Psoas muscle (tissue), 8 donors: ENCODE results near the gene DELE1. TPM values are rescaled to one million over a fixed set of nuclear protein-coding genes. Genes with fewer than 3 reads are reported as not detected.

Experiments used
- ATAC-seq, 4 donors: fragments of 200-7000 bp; cut with Tn5 transposase; one replicate each; pipeline ENCODE4 v1.9.1; 2020; ENCODE audit warnings: moderate library complexity in 3 of 4, mild to moderate bottlenecking in 2 of 4
- DNase-seq, 2 donors: peaks; one replicate each; pipeline ENCODE4 v3.0.0-alpha.2; 2020
- H3K27ac ChIP-seq: fragments of 200-600 bp; one replicate; pipeline ENCODE4 v1.8.0; 2022
- H3K27me3 ChIP-seq, 3 donors: fragments of 200-600 bp in 1 of 3; one replicate each; pipeline versions ENCODE4 v1.6.1 to v1.8.0; 2013 to 2022; ENCODE audit warnings: low read length in 2 of 3, mild to moderate bottlenecking in 2 of 3, moderate library complexity in 1 of 3; ENCODE audit not compliant: insufficient read depth in 3 of 3
- H3K36me3 ChIP-seq, 2 donors: fragments of 200-600 bp in 1 of 2; one replicate each; pipeline versions ENCODE4 v1.6.1 to v1.8.0; 2013 to 2022; ENCODE audit warnings: low read depth in 1 of 2, mild to moderate bottlenecking in 1 of 2, moderate library complexity in 1 of 2; ENCODE audit not compliant: insufficient read depth in 1 of 2
- H3K4me1 ChIP-seq: fragments of 200-600 bp; one replicate; pipeline ENCODE4 v1.8.0; 2022
- H3K4me3 ChIP-seq: fragments of 200-600 bp; one replicate; pipeline ENCODE4 v1.8.0; 2022; ENCODE audit warnings: mild to moderate bottlenecking
- H3K9me3 ChIP-seq: fragments of 200-600 bp; one replicate; pipeline ENCODE4 v1.8.0; 2022
- CTCF ChIP-seq: fragments of 200-600 bp; IDR thresholded peaks from one replicate; pipeline ENCODE4 v1.8.0; 2022; ENCODE audit warnings: antibody characterized with exemption
- WGBS, 3 donors: extraction: QIAGEN DNeasy Blood & Tissue Kit; methylation state at CpG; one replicate each; pipeline versions ENCODE4 v1.1.6 to v1.1.7; 2013; 5-methylcytosine and 5-hydroxymethylcytosine counted together
- intact Hi-C, 2 donors: fragments of 100-400 bp; cut with DNase I; formaldehyde crosslinking; loops; one replicate each; pipeline versions ENCODE4 v1.11.0 to v1.14.2; 2022
- polyA plus RNA-seq, 3 donors: library from polyadenylated mRNA; stranded (reverse); fragments of 200-250 nt; gene quantifications; one replicate each; pipeline ENCODE4 v1.2.3, GENCODE V29; 2013
- total RNA-seq, 4 donors: library from RNA; stranded (reverse); fragmentation: NEBNext Ultra II Directional in 2 of 4; extraction: Animal tissue kit (Norgen Biotek cat#: 25700) in 2 of 4; gene quantifications; one replicate each; pipeline versions ENCODE4 v1.2.1 to v1.2.4, GENCODE V29; 2021 to 2023
- donor health status: healthy with polysubstance abuse.
- donor health status: DM: no; HTN: no; CAD: no; lungs with moderate emphysema.
- donor health status: Bipolar disorder and iron deficiency.
- donor health status: healthy.
- donor health status: DM: yes; HTN: yes; CAD: no.
- donor health status: DM: no; HTN: no; CAD: no.
- donor health status: DM: no; HTN: no; CAD: no.
- donor health status: DM: yes; HTN: yes; CAD: no.

Gene DELE1
- total and polyA plus RNA-seq, 7 donors = 23.1 to 65.5 (median 40.5) TPM

GRCh38 chr5:141902015-141902814 is 21.5 kb upstream of the DELE1 start:
- Histone ChIP-seq H3K27ac (no peak overlapping the region), H3K9me3 (no peaks in the 10 kb centered on the region), H3K4me3 (no peak overlapping the region), H3K4me1 (no peaks in the 10 kb centered on the region), H3K36me3 (no peaks in the 10 kb centered on the region), H3K27me3 (no peaks in the 10 kb centered on the region)
- ATAC-seq (no peak), DNase-seq (no peak)
- intact Hi-C loops = no loop called here
- no peak for TF ChIP-seq CTCF
- 66 to 71% (median 67%) methylated on average over 5 of the region's 5 CpGs for WGBS, 3 donors

GRCh38 chr5:141903261-141903660 is 20.4 kb upstream of the DELE1 start:
- no peak for TF ChIP-seq CTCF
- ATAC-seq (no peak), DNase-seq (no peak)
- H3K27ac ChIP-seq = no peak overlapping the region
- H3K27me3 ChIP-seq = no peaks in the 10 kb centered on the region
- H3K4me3 ChIP-seq = no peak overlapping the region
- H3K36me3 ChIP-seq = no peaks in the 10 kb centered on the region
- no peaks in the 10 kb centered on the region for H3K4me1 ChIP-seq
- no peaks in the 10 kb centered on the region for H3K9me3 ChIP-seq
- 77 to 81% (median 80%) methylated on average over 4 of the region's 4 CpGs for WGBS, 3 donors
- intact Hi-C loops = no loop called here

GRCh38 chr5:141904551-141904950 is 19.1 kb upstream of the DELE1 start:
- intact Hi-C loops = no loop called here
- no peaks in the 10 kb centered on the region for H3K9me3 ChIP-seq
- H3K36me3 ChIP-seq = no peaks in the 10 kb centered on the region
- no peak for TF ChIP-seq CTCF
- no peaks in the 10 kb centered on the region for H3K27me3 ChIP-seq
- DNase-seq (no peak), ATAC-seq (no peak)
- WGBS, 3 donors = 64 to 72% (median 72%) methylated on average over 5 of the region's 5 CpGs
- H3K4me3 ChIP-seq = no peak overlapping the region
- no peaks in the 10 kb centered on the region for H3K4me1 ChIP-seq
- no peak overlapping the region for H3K27ac ChIP-seq

- Histone ChIP-seq H3K9me3 (no peaks in the 10 kb centered on the region), H3K4me3 (no peak overlapping the region), H3K27me3 (no peaks in the 10 kb centered on the region), H3K36me3 (no peaks in the 10 kb centered on the region), H3K27ac (no peak overlapping the region), H3K4me1 (no peaks in the 10 kb centered on the region)
- 30 to 94% (median 41%) methylated on average over 1 of the region's 1 CpG for WGBS, 3 donors
- intact Hi-C loops = no loop called here
- ATAC-seq (no peak), DNase-seq (no peak)
- TF ChIP-seq CTCF = no peak
Observed at GRCh38 chr5:141906517-141906916, 17.2 kb upstream of the DELE1 start.

GRCh38 chr5:141906972-141907371 is 16.7 kb upstream of the DELE1 start:
- DNase-seq (no peak), ATAC-seq (no peak)
- H3K36me3 ChIP-seq = no peaks in the 10 kb centered on the region
- no peaks in the 10 kb centered on the region for H3K27me3 ChIP-seq
- intact Hi-C loops = no loop called here
- no peak for TF ChIP-seq CTCF
- H3K27ac ChIP-seq = no peak overlapping the region
- no peaks in the 10 kb centered on the region for H3K9me3 ChIP-seq
- H3K4me1 ChIP-seq = no peaks in the 10 kb centered on the region
- WGBS, 3 donors = 0 to 2% (median 0%) methylated on average over 1 of the region's 1 CpG
- no peak overlapping the region for H3K4me3 ChIP-seq
